GM23338 (cell line): ENCODE measurements around the gene SLC4A3. TPM values are rescaled to one million over a fixed set of nuclear protein-coding genes. Genes with fewer than 3 reads are reported as not detected.

Experiments
- ATAC-seq: fragments of 200-7000 bp; cut with Tn5 transposase; 3 replicates; pipeline ENCODE4 v1.9.1; 2020
- DNase-seq: peaks from one replicate; pipeline ENCODE4 v3.0.0-alpha.2; 2015; ENCODE audit warnings: low spot score
- H2AFZ ChIP-seq: fragments of 200-600 bp; sonication (generic); 2 replicates; pipeline ENCODE4 v1.8.0; 2016; ENCODE audit warnings: antibody characterized with exemption, mild to moderate bottlenecking, moderate library complexity
- H3F3A ChIP-seq: fragments of 200-600 bp; sonication (generic); replicated peaks from 2 replicates; pipeline ENCODE4 v1.8.0; 2017; ENCODE audit warnings: antibody characterized with exemption, mixed run types, low read depth
- H3K27ac ChIP-seq: fragments of 200-600 bp; sonication (generic); 2 replicates; pipeline ENCODE4 v1.6.1; 2016; ENCODE audit warnings: low read depth
- H3K27me3 ChIP-seq: fragments of 200-600 bp; sonication (generic); 2 replicates; pipeline ENCODE4 v1.8.0; 2016; ENCODE audit warnings: mild to moderate bottlenecking, mixed run types, moderate library complexity; ENCODE audit not compliant: insufficient read depth
- H3K36me3 ChIP-seq: fragments of 200-600 bp; sonication (generic); 2 replicates; pipeline ENCODE4 v1.8.0; 2016; ENCODE audit warnings: mild to moderate bottlenecking; ENCODE audit not compliant: insufficient read depth
- H3K4me1 ChIP-seq: fragments of 200-600 bp; sonication (generic); 2 replicates; pipeline ENCODE4 v1.8.0; 2016; ENCODE audit warnings: mild to moderate bottlenecking, moderate library complexity; ENCODE audit not compliant: insufficient read depth
- H3K4me2 ChIP-seq: fragments of 200-600 bp; sonication (generic); 2 replicates; pipeline ENCODE4 v1.7.1; 2017; ENCODE audit warnings: mixed run types
- H3K4me3 ChIP-seq: fragments of 200-600 bp; sonication (generic); 2 replicates; pipeline ENCODE4 v1.6.1; 2016; ENCODE audit warnings: mixed run types
- H3K79me2 ChIP-seq: fragments of 200-600 bp; sonication (generic); replicated peaks from 2 replicates; pipeline ENCODE4 v1.8.0; 2017; ENCODE audit warnings: mild to moderate bottlenecking; ENCODE audit not compliant: insufficient read depth
- H3K9me2 ChIP-seq: fragments of 200-600 bp; sonication (generic); 2 replicates; pipeline ENCODE4 v1.8.0; 2017; ENCODE audit not compliant: insufficient read depth
- H4K20me1 ChIP-seq: fragments of 200-600 bp; sonication (generic); replicated peaks from 2 replicates; pipeline ENCODE4 v1.8.0; 2017; ENCODE audit warnings: mild to moderate bottlenecking; ENCODE audit not compliant: insufficient read depth
- H3K27ac Mint-ChIP-seq: 2 replicates; pipeline ENCODE4 v1.8.0; 2020; ENCODE audit warnings: inconsistent platforms, mild to moderate bottlenecking, moderate library complexity, mixed read lengths
- H3K27me3 Mint-ChIP-seq: 3 replicates; pipeline ENCODE4 v1.8.0; 2022; ENCODE audit warnings: low read depth, mild to moderate bottlenecking, moderate library complexity, mixed read lengths, inconsistent platforms; ENCODE audit not compliant: insufficient read depth, poor library complexity
- H3K36me3 Mint-ChIP-seq: 3 replicates; pipeline ENCODE4 v1.8.0; 2021; ENCODE audit warnings: low read depth, mild to moderate bottlenecking, inconsistent platforms, moderate library complexity, mixed read lengths
- H3K4me1 Mint-ChIP-seq: 3 replicates; pipeline ENCODE4 v1.8.0; 2020; ENCODE audit warnings: mild to moderate bottlenecking, inconsistent platforms, mixed read lengths
- H3K4me3 Mint-ChIP-seq: 3 replicates; pipeline ENCODE4 v1.8.0; 2021; ENCODE audit warnings: moderate library complexity, mild to moderate bottlenecking, inconsistent platforms, mixed read lengths
- H3K9me3 Mint-ChIP-seq: 3 replicates; pipeline ENCODE4 v1.8.0; 2020; ENCODE audit warnings: moderate library complexity, mild to moderate bottlenecking, inconsistent platforms, mixed read lengths
- CREB1 ChIP-seq: fragments of 250-450 bp; sonication (Bioruptor Pico); IDR thresholded peaks from 2 replicates; pipeline ENCODE4 v1.5.0; 2020; ENCODE audit warnings: low read depth, mild to moderate bottlenecking, moderate library complexity
- EZH2 ChIP-seq: fragments of 200-600 bp; sonication (generic); IDR thresholded peaks from one replicate; pipeline ENCODE4 v1.8.0; 2017; ENCODE audit warnings: antibody characterized with exemption, mild to moderate bottlenecking, low read depth; ENCODE audit not compliant: unreplicated experiment
- JUNB ChIP-seq: IDR thresholded peaks from one replicate; pipeline ENCODE4 v1.6.1; 2016; ENCODE audit warnings: antibody characterized with exemption; ENCODE audit not compliant: unreplicated experiment
- ZNF114 ChIP-seq: fragments of 250-450 bp; sonication (Bioruptor Pico); IDR thresholded peaks from 2 replicates; pipeline ENCODE4 v1.5.0; 2020; ENCODE audit warnings: mild to moderate bottlenecking, moderate library complexity
- ZNF331 ChIP-seq: fragments of 250-450 bp; sonication (Bioruptor Pico); IDR thresholded peaks from 2 replicates; pipeline ENCODE4 v1.5.0; 2020; ENCODE audit warnings: low read depth, mild to moderate bottlenecking, moderate library complexity
- polyA plus RNA-seq: library from polyadenylated mRNA; unstranded; fragments of >200 nt; fragmentation: Nextera tagmentation; extraction: Ambion mirVana; gene quantifications from 2 replicates; pipeline ENCODE4 v1.2.1, GENCODE V29; 2016
- total RNA-seq: library from RNA; depleted of rRNA; stranded (reverse); fragments of >200 nt; shearing (Covaris generic); gene quantifications from 2 replicates; pipeline ENCODE4 v1.2.3, GENCODE V29; 2014
- TF ChIP-seq, protein P1 (sequence below): IDR thresholded peaks from 2 replicates; pipeline ENCODE4 v1.6.1; 2016; ENCODE audit warnings: antibody characterized with exemption
- TF ChIP-seq, protein P2 (sequence below), 2 experiments: fragments of 200-600 bp in 1 of 2; sonication (generic) in 1 of 2; conservative IDR thresholded peaks; 2 replicates each; pipeline versions ENCODE4 v1.5.1 to v1.6.1; 2016 to 2017; ENCODE audit warnings: antibody characterized with exemption in 2 of 2, low read depth in 2 of 2, mild to moderate bottlenecking in 2 of 2, moderate library complexity in 1 of 2
- TF ChIP-seq, protein P3 (sequence below): fragments of 250-450 bp; sonication (Bioruptor Pico); IDR thresholded peaks from 2 replicates; pipeline ENCODE4 v1.5.0; 2020; ENCODE audit warnings: mild to moderate bottlenecking, moderate library complexity

Gene SLC4A3
- total and polyA plus RNA-seq, 2 experiments from 2014 or later = 3.6 to 6.8 TPM

DNA sequence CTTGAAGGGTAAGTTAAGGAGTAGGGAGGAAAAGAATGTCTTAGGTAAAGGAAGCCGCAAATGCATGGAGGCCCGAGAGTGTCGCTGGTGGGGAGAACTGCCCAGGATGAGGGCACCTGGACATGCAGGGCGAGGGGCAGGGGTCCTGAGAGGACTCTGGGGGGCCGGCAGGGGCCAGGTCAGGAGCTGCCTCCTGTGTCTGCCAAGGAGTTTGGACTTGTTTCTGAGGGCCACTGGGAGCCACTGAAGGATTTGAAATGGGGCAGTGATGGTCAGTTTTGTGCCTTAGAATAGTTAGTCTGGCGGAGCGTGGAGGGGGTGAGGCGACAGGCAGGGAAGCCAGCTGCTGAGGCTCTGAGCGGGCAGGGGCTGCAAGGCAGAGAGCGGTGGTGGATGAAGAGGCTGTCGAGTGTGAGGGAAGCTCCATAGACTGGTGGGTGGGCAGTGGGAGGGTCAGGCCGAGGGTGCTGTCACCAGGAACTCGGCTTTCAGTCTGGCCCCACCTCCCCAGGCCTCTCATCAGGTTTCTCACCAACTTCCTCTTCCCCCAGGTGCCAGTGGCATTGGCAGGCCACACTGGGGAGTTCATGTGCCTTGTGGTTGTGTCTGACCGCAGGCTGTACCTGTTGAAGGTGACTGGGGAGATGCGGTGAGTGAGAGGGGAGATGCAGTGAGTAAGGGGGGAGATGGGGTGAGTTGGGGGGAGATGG, 14.7 kb upstream of the SLC4A3 start:
- H3K9me2 ChIP-seq = no peaks in the 10 kb centered on the region
- Mint-ChIP-seq H3K27me3 (peaks cover 6% of the 10 kb centered on the region), H3K36me3 (peaks cover 16% of the 10 kb centered on the region; the same call in 2 of the 3 replicates), H3K27ac (no peak overlapping the region), H3K4me3 (no peak overlapping the region), H3K9me3 (no peaks in the 10 kb centered on the region), H3K4me1 (peaks cover 5% of the 10 kb centered on the region; the same call in 2 of the 3 replicates)
- TF ChIP-seq, protein P1, sequence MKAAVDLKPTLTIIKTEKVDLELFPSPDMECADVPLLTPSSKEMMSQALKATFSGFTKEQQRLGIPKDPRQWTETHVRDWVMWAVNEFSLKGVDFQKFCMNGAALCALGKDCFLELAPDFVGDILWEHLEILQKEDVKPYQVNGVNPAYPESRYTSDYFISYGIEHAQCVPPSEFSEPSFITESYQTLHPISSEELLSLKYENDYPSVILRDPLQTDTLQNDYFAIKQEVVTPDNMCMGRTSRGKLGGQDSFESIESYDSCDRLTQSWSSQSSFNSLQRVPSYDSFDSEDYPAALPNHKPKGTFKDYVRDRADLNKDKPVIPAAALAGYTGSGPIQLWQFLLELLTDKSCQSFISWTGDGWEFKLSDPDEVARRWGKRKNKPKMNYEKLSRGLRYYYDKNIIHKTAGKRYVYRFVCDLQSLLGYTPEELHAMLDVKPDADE = no peak
- TF ChIP-seq, protein P2, sequence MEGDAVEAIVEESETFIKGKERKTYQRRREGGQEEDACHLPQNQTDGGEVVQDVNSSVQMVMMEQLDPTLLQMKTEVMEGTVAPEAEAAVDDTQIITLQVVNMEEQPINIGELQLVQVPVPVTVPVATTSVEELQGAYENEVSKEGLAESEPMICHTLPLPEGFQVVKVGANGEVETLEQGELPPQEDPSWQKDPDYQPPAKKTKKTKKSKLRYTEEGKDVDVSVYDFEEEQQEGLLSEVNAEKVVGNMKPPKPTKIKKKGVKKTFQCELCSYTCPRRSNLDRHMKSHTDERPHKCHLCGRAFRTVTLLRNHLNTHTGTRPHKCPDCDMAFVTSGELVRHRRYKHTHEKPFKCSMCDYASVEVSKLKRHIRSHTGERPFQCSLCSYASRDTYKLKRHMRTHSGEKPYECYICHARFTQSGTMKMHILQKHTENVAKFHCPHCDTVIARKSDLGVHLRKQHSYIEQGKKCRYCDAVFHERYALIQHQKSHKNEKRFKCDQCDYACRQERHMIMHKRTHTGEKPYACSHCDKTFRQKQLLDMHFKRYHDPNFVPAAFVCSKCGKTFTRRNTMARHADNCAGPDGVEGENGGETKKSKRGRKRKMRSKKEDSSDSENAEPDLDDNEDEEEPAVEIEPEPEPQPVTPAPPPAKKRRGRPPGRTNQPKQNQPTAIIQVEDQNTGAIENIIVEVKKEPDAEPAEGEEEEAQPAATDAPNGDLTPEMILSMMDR (conservative IDR thresholded peaks at IDR 0.05; ENCODE audit: low read depth in 2 of 2) = no peak
- DNase-seq (no peak), ATAC-seq (no peak)
- H2AFZ ChIP-seq = no peak overlapping the region
- H3K4me2 ChIP-seq = no peak overlapping the region
- H3K4me1 ChIP-seq = no peaks in the 10 kb centered on the region
- no peak overlapping the region for H3K27ac ChIP-seq
- H3F3A ChIP-seq = 0 out of 2 replicates have a peak, but pooled peaks cover 3% of the 10 kb centered on the region
- no peak overlapping the region for H3K4me3 ChIP-seq
- no peaks in the 10 kb centered on the region for H3K79me2 ChIP-seq
- H3K36me3 ChIP-seq = no peaks in the 10 kb centered on the region
- no peaks in the 10 kb centered on the region for H3K27me3 ChIP-seq
- no peaks in the 10 kb centered on the region for H4K20me1 ChIP-seq

DNA sequence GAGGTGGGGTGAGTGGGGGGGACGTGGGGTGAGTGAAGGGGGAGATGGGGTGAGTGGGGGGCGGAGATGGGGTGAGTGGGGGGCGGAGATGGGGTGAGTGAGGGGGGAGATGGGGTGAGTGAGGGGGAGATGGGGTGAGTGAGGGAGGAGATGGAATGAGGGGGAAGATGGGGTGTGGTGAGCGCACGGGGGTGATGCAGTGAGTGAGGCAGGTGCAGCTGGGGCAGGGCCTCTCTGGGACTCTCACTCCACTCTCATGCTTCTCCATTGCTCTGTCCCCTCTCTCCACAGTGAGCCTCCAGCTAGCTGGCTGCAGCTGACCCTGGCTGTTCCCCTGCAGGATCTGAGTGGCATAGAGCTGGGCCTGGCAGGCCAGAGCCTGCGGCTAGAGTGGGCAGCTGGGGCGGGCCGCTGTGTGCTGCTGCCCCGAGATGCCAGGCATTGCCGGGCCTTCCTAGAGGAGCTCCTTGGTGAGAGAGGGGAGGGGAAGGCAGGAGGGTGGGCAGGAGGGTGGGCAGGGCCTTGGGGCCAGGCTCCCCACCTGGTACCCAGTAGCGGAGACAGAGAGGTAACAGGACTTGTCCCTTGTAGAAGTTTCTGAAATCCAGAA, 13.9 kb upstream of the SLC4A3 start:
- DNase-seq = no peak
- Histone ChIP-seq H3F3A (0 out of 2 replicates have a peak, but pooled peaks cover 3% of the 10 kb centered on the region), H2AFZ (no peak overlapping the region), H3K4me2 (no peak overlapping the region), H3K36me3 (no peaks in the 10 kb centered on the region), H4K20me1 (no peaks in the 10 kb centered on the region), H3K4me3 (no peak overlapping the region), H3K9me2 (no peaks in the 10 kb centered on the region), H3K4me1 (no peaks in the 10 kb centered on the region), H3K27me3 (no peaks in the 10 kb centered on the region), H3K27ac (no peak overlapping the region), H3K79me2 (no peaks in the 10 kb centered on the region)
- H3K27me3 Mint-ChIP-seq = peaks cover 4% of the 10 kb centered on the region
- H3K9me3 Mint-ChIP-seq = no peaks in the 10 kb centered on the region
- no peak for ATAC-seq
- no peak overlapping the region for H3K27ac Mint-ChIP-seq
- H3K36me3 Mint-ChIP-seq = peaks cover 16% of the 10 kb centered on the region; the same call in 2 of the 3 replicates
- H3K4me3 Mint-ChIP-seq = no peak overlapping the region
- H3K4me1 Mint-ChIP-seq = peaks cover 3% of the 10 kb centered on the region; the same call in 1 of the 3 replicates
- TF ChIP-seq, protein P3, sequence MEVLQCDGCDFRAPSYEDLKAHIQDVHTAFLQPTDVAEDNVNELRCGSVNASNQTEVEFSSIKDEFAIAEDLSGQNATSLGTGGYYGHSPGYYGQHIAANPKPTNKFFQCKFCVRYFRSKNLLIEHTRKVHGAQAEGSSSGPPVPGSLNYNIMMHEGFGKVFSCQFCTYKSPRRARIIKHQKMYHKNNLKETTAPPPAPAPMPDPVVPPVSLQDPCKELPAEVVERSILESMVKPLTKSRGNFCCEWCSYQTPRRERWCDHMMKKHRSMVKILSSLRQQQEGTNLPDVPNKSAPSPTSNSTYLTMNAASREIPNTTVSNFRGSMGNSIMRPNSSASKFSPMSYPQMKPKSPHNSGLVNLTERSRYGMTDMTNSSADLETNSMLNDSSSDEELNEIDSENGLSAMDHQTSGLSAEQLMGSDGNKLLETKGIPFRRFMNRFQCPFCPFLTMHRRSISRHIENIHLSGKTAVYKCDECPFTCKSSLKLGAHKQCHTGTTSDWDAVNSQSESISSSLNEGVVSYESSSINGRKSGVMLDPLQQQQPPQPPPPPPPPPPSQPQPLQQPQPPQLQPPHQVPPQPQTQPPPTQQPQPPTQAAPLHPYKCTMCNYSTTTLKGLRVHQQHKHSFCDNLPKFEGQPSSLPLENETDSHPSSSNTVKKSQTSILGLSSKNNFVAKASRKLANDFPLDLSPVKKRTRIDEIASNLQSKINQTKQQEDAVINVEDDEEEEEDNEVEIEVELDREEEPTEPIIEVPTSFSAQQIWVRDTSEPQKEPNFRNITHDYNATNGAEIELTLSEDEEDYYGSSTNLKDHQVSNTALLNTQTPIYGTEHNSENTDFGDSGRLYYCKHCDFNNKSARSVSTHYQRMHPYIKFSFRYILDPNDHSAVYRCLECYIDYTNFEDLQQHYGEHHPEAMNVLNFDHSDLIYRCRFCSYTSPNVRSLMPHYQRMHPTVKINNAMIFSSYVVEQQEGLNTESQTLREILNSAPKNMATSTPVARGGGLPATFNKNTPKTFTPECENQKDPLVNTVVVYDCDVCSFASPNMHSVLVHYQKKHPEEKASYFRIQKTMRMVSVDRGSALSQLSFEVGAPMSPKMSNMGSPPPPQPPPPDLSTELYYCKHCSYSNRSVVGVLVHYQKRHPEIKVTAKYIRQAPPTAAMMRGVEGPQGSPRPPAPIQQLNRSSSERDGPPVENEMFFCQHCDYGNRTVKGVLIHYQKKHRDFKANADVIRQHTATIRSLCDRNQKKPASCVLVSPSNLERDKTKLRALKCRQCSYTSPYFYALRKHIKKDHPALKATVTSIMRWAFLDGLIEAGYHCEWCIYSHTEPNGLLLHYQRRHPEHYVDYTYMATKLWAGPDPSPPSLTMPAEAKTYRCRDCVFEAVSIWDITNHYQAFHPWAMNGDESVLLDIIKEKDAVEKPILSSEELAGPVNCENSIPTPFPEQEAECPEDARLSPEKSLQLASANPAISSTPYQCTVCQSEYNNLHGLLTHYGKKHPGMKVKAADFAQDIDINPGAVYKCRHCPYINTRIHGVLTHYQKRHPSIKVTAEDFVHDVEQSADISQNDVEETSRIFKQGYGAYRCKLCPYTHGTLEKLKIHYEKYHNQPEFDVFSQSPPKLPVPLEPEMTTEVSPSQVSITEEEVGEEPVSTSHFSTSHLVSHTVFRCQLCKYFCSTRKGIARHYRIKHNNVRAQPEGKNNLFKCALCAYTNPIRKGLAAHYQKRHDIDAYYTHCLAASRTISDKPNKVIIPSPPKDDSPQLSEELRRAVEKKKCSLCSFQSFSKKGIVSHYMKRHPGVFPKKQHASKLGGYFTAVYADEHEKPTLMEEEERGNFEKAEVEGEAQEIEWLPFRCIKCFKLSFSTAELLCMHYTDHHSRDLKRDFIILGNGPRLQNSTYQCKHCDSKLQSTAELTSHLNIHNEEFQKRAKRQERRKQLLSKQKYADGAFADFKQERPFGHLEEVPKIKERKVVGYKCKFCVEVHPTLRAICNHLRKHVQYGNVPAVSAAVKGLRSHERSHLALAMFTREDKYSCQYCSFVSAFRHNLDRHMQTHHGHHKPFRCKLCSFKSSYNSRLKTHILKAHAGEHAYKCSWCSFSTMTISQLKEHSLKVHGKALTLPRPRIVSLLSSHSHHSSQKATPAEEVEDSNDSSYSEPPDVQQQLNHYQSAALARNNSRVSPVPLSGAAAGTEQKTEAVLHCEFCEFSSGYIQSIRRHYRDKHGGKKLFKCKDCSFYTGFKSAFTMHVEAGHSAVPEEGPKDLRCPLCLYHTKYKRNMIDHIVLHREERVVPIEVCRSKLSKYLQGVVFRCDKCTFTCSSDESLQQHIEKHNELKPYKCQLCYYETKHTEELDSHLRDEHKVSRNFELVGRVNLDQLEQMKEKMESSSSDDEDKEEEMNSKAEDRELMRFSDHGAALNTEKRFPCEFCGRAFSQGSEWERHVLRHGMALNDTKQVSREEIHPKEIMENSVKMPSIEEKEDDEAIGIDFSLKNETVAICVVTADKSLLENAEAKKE = no peak
- TF ChIP-seq, protein P2 (conservative IDR thresholded peaks at IDR 0.05; ENCODE audit: low read depth in 2 of 2) = no peak
- TF ChIP-seq CREB1 (no peak), JUNB (no peak), EZH2 (no peak), ZNF114 (CRISPR knock-in tag) (no peak), ZNF331 (no peak)
